Loucy (cell line): ENCODE measurements around the gene C5orf24.

Experiments
- CTCF ChIP-seq: fragments of 200-600 bp; sonication (generic); conservative IDR thresholded peaks from 2 replicates; pipeline ENCODE4 v1.5.1; 2014; ENCODE audit warnings: mild to moderate bottlenecking, antibody characterized with exemption, low read length
- EZH2phosphoT487 ChIP-seq: fragments of 200-600 bp; IDR thresholded peaks from 2 replicates; pipeline ENCODE4 v1.6.1; 2018; ENCODE audit warnings: antibody characterized with exemption, mild to moderate bottlenecking, moderate library complexity, borderline replicate concordance

- TF ChIP-seq CTCF: no peak
- TF ChIP-seq EZH2phosphoT487: no peak
These were observed 33.7 kb downstream of the C5orf24 start for GRCh38 chr5:134879456-134879855.
